ENCODE measurements around the gene NET1.

Gene NET1

GRCh38 chr10:5485948-5486852 is 73.8 kb downstream of the NET1 start:
- no peak for FAIRE-seq

- no peak for FAIRE-seq
These were observed 74.5 kb downstream of the NET1 start for GRCh38 chr10:5486853-5487235.

- FAIRE-seq: no peak
These were observed 76.2 kb downstream of the NET1 start for GRCh38 chr10:5488272-5489161.

- FAIRE-seq: no peak
These were observed 77.7 kb downstream of the NET1 start for GRCh38 chr10:5490032-5490431.

GRCh38 chr10:5490698-5491464 is 78.5 kb downstream of the NET1 start:
- no peak for FAIRE-seq

GRCh38 chr10:5491477-5491876 is 79.1 kb downstream of the NET1 start:
- no peak for FAIRE-seq

GRCh38 chr10:5492322-5492855 is 80.0 kb downstream of the NET1 start:
- FAIRE-seq: no peak

GRCh38 chr10:5492929-5493576 is 80.7 kb downstream of the NET1 start:
- no peak for FAIRE-seq

- no peak for FAIRE-seq
These were observed 81.3 kb downstream of the NET1 start for GRCh38 chr10:5493691-5494090.

GRCh38 chr10:5494611-5495010 is 82.3 kb downstream of the NET1 start:
- FAIRE-seq: no peak

GRCh38 chr10:5496261-5497250 is 84.2 kb downstream of the NET1 start:
- no peak for FAIRE-seq

GRCh38 chr10:5497289-5497688 is 84.9 kb downstream of the NET1 start:
- no peak for FAIRE-seq

- FAIRE-seq: no peak
These were observed 85.8 kb downstream of the NET1 start for GRCh38 chr10:5497948-5498730.

- FAIRE-seq: no peak
These were observed 86.6 kb downstream of the NET1 start for GRCh38 chr10:5498791-5499492.

GRCh38 chr10:5499493-5500140 is 87.3 kb downstream of the NET1 start, which contains the start of gene CALML5:
Gene CALML5, minus strand, starts transcription at chr10:5499570. Its CDS starts 132 bp downstream, at chr10:5499438.
- FAIRE-seq: no peak

- FAIRE-seq: no peak
These were observed 87.9 kb downstream of the NET1 start for GRCh38 chr10:5500162-5500670.

GRCh38 chr10:5500910-5501309 is 88.6 kb downstream of the NET1 start:
- no peak for FAIRE-seq

GRCh38 chr10:5502061-5502521 is 89.7 kb downstream of the NET1 start:
- FAIRE-seq: no peak
